Stimulated activated CD8-positive, alpha-beta memory T cell treated with anti-CD3 and anti-CD28 coated beads, Interleukin-12 subunit alpha, Interleukin-12 subunit beta, amount 100 ng/mL, for 4 hours (primary cell): ENCODE data around the gene DRG2.

ENCODE experiments used
- DNase-seq: peaks from one replicate; pipeline ENCODE4 v3.0.0-alpha.2; 2020; ENCODE audit warnings: low read depth

DRG2 gene, protein sequence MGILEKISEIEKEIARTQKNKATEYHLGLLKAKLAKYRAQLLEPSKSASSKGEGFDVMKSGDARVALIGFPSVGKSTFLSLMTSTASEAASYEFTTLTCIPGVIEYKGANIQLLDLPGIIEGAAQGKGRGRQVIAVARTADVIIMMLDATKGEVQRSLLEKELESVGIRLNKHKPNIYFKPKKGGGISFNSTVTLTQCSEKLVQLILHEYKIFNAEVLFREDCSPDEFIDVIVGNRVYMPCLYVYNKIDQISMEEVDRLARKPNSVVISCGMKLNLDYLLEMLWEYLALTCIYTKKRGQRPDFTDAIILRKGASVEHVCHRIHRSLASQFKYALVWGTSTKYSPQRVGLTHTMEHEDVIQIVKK

DNA sequence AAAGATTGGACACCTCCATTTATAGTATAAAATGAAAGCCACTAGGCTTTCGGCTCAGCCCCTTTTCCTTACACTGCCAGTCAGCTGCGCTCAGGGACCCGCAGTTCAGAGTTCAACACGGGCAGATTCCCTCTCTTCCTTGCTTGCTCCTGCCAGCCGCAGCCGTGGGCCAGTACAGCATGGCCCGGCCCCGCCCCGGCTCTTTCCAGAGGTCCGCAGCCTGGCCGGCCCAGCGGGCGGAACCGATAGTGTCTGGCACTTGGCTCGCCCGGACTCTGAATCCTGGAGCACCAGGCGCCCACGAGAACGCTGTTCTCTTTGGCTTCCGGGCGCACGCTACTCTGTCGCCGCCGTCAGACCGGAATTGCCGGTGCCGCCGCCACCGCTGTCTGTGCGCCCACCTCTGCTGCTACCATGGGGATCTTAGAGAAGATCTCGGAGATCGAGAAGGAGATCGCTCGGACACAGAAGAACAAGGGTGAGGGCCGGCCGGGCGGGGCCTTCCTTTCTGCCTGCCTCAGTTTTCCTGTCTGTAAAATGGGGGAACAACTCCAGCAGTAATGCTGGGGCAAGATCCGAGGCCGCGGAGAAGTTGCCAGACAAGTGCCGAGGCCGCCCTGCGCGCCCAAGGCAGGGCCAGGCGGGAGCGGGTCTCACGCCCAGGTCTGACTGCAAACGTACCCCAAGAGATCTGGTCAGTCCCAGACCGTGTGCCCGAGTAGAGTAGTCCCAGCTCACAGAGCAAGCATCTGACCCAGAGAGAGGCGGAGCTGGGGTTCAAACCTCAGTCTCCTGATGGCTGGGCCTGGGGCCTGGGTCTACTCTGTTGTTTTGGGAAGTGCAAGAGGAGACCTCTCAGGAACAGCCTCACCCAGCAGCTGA is at the start of gene DRG2:
Gene DRG2 (plus strand): TSS at position 339 of the 882 bp plus-strand sequence. CDS start 76 bp downstream, at position 415.
- peak; percentile 78 for DNase-seq

DNA sequence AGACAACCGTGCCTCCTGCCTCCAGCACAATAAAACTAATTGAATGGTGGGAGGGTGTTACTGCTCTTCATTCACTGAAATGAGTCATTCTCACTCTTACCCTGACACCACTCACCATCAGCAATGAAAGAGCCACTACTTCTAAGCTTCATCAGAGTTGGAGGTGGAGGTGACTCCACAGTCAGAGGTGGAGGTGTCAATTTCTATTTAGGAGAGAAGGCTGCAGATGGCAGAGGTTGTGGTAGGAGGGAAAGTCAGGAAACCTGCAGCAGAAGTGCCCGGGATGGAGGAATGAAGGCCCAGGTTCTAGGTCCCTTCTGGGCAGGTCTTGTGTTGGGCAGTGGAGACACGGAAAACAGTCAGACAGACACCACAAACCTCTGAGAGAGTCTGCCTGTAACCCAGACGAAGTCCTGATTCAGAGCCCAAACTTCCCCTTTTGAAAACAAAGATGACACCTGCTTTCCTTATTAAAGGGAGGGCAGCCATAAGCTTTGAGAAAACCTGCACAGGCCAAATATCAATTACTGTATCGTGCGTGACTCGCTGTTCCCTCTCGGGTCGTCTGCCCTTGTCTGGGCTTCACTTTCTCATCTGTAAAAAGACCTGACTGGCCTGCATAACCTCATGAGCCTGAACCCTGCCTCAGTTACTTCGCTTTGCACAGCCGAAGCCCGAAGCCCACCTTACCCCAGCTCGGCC is 49.4 kb upstream of the DRG2 start:
- DNase-seq, result peak; percentile 4

DNA sequence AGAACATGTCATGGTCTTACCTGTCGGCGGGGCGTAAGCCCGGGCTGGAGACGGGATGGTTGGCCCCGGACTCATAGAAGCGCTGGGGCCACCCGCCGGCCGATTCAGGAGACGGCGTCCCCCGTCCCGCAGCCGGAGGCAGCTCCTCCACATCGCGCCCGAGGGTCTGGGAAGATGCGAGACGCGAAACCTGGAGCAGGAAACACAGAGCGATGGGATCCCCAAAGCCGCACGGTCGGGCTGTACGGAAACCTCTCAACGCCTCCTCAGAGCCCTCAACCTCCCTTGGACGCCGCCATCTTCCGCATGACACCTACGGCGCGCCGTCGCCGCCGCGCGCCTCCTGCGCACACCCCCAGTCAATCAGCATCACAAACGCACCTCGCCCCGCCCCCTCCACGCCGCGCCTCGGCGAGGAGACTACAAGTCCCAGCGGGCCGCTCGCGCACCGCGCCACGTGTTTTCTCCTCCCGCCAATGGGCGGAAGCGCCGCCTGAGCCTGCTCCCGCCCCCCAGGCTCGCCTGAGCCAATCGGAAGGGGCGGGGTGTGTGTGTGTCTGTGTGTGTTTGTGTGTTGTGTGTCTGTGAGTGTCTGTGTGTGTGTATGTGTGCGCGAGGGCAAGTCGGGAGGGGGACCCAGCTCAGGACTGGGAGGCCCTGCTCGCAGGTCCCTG is 48.8 kb upstream of the DRG2 start, which contains the start of the genes ATPAF2 and GID4:
Gene ATPAF2 (minus strand): TSS at position 308 of the 674 bp plus-strand sequence. CDS start 155 bp downstream, at position 153.
Gene GID4 (plus strand): TSS at position 548 of the 674 bp plus-strand sequence. CDS start 57 bp downstream, at position 605.
- peak; percentile 100 for DNase-seq

DNA sequence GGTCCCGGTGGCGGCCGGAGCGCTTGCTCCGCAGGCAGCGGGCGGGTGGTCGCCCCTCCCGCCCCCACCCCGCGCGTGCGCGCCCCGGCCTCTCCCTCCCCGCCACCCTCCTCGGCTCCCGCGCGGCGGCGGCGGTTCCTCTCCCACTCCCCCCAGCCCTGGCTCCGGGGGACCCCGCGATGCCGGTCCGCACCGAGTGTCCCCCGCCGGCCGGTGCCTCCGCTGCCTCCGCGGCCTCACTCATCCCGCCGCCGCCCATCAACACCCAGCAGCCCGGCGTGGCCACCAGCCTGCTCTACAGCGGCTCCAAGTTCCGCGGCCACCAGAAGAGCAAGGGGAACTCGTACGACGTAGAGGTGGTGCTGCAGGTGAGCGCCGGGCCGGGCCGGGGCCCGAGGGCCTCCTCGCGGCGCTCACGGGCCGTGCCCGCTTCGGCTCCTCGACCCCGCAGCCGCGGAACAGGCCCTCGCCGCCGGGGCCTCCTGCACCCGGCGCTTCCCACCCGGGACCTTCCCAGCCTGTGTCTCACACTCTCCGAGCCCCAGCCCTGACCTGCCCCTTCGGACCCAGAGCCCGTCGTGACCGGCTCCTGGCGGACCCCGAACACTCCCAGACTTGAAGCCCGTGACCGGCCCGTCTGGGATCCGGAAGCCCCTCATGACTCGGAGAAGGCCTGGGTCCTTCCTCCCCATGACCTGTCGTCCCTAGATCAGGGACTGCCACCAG is 48.0 kb upstream of the DRG2 start:
- DNase-seq, result no peak

DNA sequence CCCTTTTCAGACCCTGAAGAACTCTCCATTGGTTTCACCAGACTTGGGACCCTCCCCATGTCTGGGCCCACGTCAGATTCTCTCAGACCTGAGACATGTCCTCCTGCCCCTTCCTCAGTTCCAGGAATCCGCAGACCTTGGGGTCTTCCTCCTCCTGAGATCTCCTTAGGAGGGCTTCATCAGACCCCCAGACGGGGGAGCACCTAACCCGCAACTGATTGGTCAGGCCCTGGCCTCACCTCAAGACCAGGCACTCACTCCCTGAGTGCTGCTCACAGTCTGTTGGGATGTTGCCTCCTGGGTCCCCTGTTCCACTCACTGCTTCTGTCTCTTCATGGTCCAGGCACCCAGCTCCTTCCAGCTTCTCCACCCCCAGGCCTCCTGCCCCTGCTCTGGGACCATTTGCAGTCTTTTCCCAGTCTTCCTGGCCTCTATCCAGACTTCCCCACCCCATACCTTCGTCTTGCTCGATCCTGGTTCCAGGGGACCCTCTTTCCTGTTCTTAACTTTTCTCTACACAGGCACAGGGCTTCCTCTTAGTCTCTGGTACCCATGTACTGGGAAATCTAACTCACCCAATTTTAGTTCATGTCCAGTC is 47.4 kb upstream of the DRG2 start:
- no peak for DNase-seq

DNA sequence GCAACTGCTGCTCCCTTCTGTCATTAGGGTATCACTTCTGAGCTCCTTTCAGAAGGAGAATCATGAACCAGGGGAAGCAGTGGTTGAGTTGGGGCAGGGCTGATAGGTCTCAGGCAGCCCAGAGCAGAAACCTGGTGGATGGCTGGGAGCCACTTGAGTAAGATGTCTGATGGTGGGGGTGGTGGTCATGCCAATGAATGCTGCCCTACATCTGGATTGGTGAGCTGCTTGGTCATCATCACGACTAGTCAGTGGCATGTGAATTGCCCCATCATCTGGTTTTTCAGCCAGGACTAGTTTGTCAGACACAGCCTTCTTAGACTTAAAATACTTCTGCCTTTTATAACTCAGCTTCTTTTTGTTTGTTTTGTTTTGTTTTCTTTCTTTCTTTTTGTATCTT is 46.0 kb upstream of the DRG2 start:
- no peak for DNase-seq

DNA sequence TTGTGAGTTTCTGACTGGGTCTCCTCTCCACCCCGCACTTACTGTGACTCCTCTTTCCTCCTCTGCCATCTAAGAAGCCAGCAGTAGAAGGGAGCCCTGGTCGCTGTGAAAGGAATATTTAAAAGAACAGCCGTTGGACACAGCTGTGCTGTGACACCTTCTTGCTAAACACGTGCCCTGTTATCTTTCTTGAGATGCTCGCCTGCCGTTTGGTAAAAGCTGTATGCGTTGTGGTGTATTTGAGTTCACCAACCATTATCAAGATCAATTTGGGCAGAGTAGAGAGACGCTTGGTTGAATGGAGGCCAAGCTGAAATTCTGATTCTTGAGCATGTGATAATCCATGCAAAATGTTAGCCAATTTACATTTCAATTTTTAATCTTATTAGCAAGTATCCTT is 44.8 kb upstream of the DRG2 start:
- DNase-seq, result no peak

DNA sequence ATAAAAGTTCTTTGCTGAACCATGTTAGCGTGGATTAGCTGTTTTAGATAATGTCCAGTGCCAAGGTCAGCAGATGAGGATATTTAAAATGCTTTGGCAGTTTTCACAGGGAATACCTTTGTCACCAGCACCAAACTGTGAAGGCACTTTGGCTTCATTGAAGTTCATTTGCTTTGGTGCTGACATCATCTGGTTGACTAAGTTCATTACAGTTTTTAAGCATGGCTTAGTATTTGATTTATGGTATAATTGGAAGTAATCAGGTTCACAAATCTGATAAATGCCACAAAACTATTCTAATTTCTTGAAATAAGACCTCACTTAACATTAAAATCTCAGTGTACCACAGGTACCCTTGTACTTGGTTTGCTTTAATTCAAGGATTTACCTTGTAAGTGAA is 44.3 kb upstream of the DRG2 start:
- no peak for DNase-seq

DNA sequence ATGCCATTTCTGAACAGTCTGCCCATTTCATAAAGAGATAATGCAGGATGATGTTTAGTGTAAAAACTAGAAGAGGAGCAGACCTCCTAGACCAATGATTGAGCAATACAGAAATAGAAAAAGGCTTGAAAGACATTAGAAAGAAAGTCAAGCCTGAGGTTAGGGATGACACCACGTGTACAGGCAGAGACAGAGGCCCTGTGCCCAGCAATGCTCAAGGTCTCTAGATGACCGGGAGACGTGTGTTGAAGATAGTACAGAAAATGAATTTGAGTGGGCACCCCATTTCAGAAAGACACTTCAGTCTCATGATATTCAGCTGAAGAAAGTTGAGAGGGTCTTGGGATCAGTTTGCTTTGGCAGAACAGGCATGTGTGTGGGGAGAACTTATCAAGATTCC is 43.1 kb upstream of the DRG2 start:
- no peak for DNase-seq

DNA sequence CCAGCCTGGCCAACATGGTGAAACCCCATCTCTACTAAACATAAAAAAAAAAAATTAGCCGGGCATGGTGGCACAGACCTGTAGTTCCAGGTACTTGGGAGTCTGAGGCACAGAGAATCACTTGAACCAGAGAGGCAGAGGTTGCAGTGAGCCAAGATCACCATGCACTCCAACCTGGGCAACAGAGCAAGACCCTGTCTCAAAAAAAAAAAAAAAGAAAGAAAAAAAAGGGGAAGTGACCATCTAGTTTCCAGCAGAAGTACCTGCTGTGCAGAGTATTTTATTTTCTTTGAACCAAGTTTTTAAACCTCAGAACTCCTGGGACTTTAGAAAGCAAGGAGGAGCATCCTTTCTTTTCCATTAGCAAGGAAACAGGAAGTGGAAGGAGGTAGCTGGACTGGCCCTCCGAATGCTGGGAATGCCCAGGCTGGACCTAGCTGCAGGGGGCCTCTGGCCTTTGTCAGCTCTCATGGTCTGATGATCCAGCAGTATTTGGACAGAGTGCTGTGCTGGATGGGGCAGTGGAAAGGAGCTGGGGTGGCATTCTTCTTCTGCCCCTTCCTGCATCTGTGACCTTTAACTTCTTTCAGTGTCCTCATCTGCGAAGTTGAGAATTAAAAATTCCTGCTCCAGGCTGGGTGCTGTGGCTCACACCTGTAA is 41.9 kb upstream of the DRG2 start:
- DNase-seq, result no peak

DNA sequence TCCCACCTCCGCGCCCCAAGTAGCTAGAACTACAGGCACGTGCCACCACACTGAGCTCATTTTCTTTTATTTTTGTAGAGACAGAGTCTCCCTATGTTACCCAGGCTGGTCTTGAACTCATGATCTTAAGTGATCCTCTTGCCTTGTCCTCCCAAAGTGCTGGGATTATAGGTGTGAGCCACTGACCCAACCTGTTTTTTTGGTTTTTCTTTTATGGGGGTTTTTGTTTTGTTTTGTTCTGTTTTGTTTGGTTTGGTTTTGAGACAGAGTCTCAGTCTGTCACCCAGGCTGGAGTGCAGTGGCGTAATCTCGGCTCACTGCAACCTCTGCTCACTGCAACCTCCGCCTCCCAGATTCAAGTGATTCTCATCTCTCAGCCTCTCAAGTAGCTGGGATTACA is 32.2 kb upstream of the DRG2 start:
- no peak for DNase-seq

DNA sequence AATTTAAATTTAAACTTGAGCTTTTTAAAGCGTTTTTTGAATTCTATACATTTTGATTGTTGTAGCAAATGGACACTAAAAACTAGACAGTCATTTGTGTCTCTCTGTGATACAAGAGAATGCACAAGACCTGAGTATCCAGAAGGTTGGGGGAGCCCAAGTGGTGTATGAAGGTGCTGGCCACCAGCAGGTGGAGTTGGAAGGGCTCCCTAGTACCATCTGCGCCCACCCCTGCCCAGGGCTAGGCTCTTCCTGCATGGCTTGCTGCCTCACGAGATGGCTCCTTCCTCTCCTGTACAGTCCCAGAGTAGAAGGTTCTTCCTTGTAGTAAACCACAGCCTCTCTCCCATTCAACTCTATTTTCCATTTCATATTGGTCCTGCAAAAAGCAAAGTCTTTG is 31.5 kb upstream of the DRG2 start:
- no peak for DNase-seq

DNA sequence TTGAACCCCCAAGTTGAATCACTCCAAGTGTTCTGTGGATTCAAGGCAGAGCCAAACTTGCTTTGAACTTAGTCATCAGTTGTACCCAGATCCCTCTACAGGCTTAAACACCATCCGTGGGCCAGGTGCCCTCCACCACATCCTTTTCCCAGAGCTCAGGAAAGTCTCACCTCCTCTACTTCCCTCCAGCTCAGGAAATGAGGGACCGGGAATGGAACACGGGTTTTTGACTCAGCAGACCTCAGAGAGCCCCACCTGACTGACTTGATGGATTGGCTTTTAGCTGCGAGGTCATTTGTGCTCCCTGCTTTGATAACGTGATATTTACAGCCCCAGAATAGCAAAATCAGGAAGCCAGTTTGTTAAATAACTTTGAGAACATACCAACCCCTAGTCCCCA is 28.5 kb upstream of the DRG2 start:
- no peak for DNase-seq

DNA sequence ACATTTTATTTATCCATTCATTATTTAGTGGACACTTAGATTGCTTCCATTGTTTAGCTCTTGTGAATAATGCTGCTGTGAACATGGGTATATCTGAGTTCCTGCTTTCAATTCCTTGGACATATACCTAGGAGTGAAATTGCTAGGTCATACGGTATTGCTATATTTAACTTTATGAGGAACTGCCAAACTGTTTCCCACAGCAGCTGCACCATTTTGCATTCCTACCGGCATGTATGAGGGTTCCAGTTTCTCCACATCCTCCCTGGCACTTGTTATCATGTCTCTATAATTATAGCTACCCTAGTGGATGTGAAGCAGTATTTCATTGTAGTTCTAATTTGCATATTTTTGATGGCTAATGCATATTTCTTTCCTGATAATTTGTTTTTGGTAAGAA is 23.7 kb upstream of the DRG2 start:
- DNase-seq, result no peak

DNA sequence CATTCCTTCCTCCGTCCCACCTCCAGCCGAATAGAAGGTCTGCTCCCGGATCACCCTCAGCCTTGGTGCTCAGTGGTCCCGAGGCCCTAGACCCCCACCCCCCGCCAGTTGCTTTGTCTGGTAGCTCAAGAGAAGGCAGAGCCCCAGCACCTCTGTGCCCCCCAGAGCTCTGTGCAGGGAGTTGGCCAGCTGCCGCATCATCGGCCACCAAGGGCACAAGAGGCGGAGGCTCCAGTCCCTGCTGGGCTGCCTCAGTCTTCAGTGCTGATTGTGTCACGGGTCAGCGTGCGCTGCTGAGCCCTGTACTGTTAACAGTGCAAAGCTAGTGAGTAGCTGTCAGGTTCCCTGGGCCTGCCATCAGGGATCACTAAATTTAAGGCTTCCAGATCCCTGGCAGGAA is 22.2 kb upstream of the DRG2 start:
- no peak for DNase-seq

DNA sequence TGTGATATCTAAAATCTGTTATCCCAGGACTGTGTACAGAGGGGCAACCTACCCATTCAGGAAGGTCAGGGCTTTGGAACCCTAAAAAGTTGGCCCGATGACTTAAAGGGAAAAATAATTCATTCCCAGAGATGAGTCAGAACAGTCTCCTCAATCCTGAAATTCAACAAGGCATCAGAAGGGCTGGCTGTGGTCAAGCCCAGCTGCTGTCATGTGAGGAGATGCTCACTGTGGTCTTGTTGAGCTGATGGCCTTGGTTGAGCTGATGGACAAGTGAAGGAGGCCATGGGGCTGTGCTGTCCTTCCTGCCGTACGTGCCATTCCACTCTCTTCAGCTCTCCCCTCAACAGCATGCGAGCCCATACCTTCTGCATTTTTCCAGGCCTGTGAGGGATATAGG is 20.9 kb upstream of the DRG2 start:
- DNase-seq, result no peak

DNA sequence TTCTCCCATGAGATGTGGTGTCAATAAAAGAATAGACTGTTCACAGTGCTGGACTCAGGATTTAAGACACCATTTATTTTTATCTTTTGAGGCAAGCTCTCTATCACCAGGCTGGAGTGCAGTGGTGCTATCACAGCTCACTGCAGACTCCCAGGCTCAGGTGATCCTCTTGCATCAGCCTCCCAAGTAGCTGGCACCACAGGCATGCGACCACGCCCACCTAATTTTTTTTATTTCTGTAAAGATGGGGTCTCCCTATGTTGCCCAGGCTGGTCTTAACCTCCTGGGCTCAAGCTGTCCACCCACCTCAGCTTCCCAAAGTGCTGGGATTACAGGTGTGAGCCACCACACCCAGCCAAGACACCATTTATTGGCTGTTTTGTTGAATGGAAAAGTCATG is 18.6 kb upstream of the DRG2 start:
- no peak for DNase-seq

DNA sequence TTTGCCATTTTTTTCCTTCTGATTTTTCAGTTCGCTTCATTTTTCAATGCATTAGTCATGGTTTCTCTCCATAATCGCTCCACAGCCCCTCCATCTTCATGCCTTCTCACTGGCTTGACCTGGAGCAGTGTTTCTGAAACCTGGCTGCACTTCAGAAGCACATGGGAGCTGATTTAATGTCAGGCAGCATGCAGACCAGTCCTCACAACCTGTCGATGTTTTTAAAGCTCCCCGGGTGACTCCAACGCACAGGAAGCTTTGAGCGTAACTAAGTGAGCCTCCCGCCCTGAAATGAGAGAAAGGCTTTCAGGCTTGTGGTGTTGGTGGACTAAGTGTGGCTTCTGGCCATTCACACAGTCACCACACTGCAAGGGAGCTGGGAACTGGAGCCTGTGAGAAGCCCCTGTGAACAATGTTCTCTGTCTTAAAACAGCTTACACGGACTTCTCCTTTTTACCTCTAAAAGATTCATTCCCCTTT is 16.8 kb upstream of the DRG2 start:
- DNase-seq, result no peak

DNA sequence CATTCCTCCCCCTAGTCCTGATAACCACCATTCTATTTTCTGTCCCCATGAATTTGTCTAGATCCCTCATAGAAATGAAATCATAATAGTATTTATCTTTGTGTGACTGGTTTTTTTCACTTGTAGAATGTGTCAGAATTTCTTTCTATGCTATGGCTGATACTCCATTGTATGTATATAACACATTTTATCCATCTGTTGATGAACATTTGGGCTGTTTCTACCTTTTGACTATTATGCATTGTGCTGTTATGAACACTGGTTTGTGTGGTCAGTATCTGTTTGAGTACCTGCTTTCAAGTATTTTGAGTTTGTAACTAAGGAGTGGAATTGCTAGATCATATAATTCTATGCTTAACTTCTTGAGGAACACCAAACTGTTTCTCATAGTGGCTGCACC is 16.0 kb upstream of the DRG2 start:
- no peak for DNase-seq
